ENCODE data around the gene CDC14B. TPM values are rescaled to one million over a fixed set of nuclear protein-coding genes. Genes with fewer than 3 reads are reported as not detected.

Gene CDC14B
- total and polyA plus RNA-seq, 2 of the 4 experiments (the other 2 are of a cell fraction): 9.7 to 26.3 TPM

DNA sequence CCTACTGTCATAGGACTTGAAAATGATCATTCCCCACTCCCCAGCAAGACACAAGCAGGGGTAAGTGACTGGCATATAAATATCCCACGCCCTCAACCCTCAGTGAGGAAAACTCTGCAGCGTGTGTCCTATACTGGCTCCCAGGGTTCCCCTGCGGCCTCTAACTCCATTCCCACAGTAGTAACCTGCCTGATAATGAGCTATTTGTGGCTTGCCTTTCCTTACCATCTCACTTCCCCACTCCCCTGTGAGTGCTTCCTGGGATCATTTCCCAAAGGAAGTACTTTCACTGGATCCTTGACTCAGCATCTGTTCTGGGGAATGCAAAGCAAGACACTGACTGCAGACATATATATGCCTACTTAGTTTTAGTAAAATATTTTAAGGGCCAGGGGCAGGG, 14.3 kb downstream of the CDC14B start:
- Histone ChIP-seq H3K23ac (ENCODE audit: low read depth, low read length) (no peak overlapping the region), H3K4ac (ENCODE audit: low read depth, low read length) (no peak overlapping the region)
- POLR2A ChIA-PET (ENCODE audit: unreplicated experiment): no interaction called here

More for the DNA sequence above, 14.3 kb downstream of the CDC14B start:
- ATAC-seq (ENCODE audit: low read depth) (no peak), DNase-seq (no peak)
- peaks cover 10% of the 10 kb centered on the region; the same call in 1 of the 2 replicates for H3K9me1 ChIP-seq (ENCODE audit: insufficient read depth, low read length)
- no peak overlapping the region for H4K8ac ChIP-seq (ENCODE audit: low read depth in 2 of 2, low read length in 2 of 2)
- no peaks in the 10 kb centered on the region for H3K9me3 ChIP-seq (ENCODE audit: control insufficient read depth, insufficient read depth, low read length)
- no peak overlapping the region for H2AK9ac ChIP-seq (replicated peaks; ENCODE audit: low read depth, low read length, poor library complexity)
- no peak for TF ChIP-seq CEBPB (IDR thresholded peaks at IDR 0.05; ENCODE audit: low read depth, low read length)
- no peak for TF ChIP-seq RFX5 (IDR thresholded peaks at IDR 0.05; ENCODE audit: low read depth, low read length)
- TF ChIP-seq MAZ (IDR thresholded peaks at IDR 0.05; ENCODE audit: borderline replicate concordance, low read depth, low read length): no peak
- no peak for TF ChIP-seq POLR2A (IDR thresholded peaks at IDR 0.05; ENCODE audit: low read depth, low read length)
- no peak for TF ChIP-seq MAFK (IDR thresholded peaks at IDR 0.05; ENCODE audit: low read depth, low read length)
- no peak for TF ChIP-seq SMC3 (IDR thresholded peaks at IDR 0.05; ENCODE audit: low read depth, low read length)
- TF ChIP-seq CHD1 (IDR thresholded peaks at IDR 0.05; ENCODE audit: low read depth, low read length): no peak
- TF ChIP-seq MXI1 (IDR thresholded peaks at IDR 0.05; ENCODE audit: borderline replicate concordance, low read depth, low read length): no peak
- no peak for TF ChIP-seq RAD21 (IDR thresholded peaks at IDR 0.05; ENCODE audit: low read length)
- no peak for TF ChIP-seq FOS (IDR thresholded peaks at IDR 0.05; ENCODE audit: low read depth, low read length)
- TF ChIP-seq, protein P1, sequence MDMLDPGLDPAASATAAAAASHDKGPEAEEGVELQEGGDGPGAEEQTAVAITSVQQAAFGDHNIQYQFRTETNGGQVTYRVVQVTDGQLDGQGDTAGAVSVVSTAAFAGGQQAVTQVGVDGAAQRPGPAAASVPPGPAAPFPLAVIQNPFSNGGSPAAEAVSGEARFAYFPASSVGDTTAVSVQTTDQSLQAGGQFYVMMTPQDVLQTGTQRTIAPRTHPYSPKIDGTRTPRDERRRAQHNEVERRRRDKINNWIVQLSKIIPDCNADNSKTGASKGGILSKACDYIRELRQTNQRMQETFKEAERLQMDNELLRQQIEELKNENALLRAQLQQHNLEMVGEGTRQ (IDR thresholded peaks at IDR 0.05; ENCODE audit: low read depth, low read length): no peak
- H3K79me1 ChIP-seq (ENCODE audit: low read depth in 1 of 2, low read length in 2 of 2): peaks cover 16 to 59% of the 10 kb centered on the region in 2 experiments
- H3K14ac ChIP-seq (replicated peaks; ENCODE audit: low read depth, low read length): no peak overlapping the region
- no TSS peak for BruUV-seq (replicated peaks)
- H3K36me3 ChIP-seq (ENCODE audit: control insufficient read depth, insufficient read depth, low read length): no peaks in the 10 kb centered on the region
- H4K5ac ChIP-seq (ENCODE audit: low read depth, low read length): no peak overlapping the region
- no peak overlapping the region for H2AFZ ChIP-seq (replicated peaks; ENCODE audit: low read length, poor library complexity)
- no peak overlapping the region for H3K4me2 ChIP-seq (ENCODE audit: low read depth, low read length)
- H3K27me3 ChIP-seq (ENCODE audit: control insufficient read depth, insufficient read depth, low read length): no peaks in the 10 kb centered on the region
- in situ Hi-C loops (cut with MboI; ENCODE audit: low sequenced_read_pairs) (no loop called here), dilution Hi-C loops (cut with HindIII; ENCODE audit: low sequenced_read_pairs, unreplicated experiment) (no loop called here), intact Hi-C loops (cut with micrococcal nuclease) (no loop called here)
- no peak overlapping the region for H3K56ac ChIP-seq (ENCODE audit: extremely low read depth, insufficient read depth, low read length)
- WGBS, 2 experiments (ENCODE audit: extremely low coverage in 2 of 2, insufficient read length in 1 of 2): no CpG with 5 or more reads among the region's 3 CpGs
- no peak overlapping the region for H2BK15ac ChIP-seq (ENCODE audit: low read depth, low read length)
- no peak overlapping the region for H2BK120ac ChIP-seq (ENCODE audit: low read depth, low read length)
- CTCF ChIA-PET: no interaction called here
- H4K20me1 ChIP-seq (ENCODE audit: insufficient read depth, low read length): 0 out of 2 replicates have a peak, but pooled peaks cover 5% of the 10 kb centered on the region
- no peak overlapping the region for H3K27ac ChIP-seq (ENCODE audit: insufficient read depth, low read length)
- H2BK5ac ChIP-seq (ENCODE audit: low read depth, low read length, poor library complexity, severe bottlenecking): no peak overlapping the region
- H4K91ac ChIP-seq (ENCODE audit: insufficient read depth, low read depth, low read length): no peak overlapping the region
- H3K4me3 ChIP-seq (ENCODE audit: insufficient read depth, low read depth, low read length): no peak overlapping the region
- H3K9ac ChIP-seq (ENCODE audit: low read depth, low read length): no peak overlapping the region
- no peak overlapping the region for H2AK5ac ChIP-seq (ENCODE audit: low read depth, low read length)
- no peak overlapping the region for H2BK20ac ChIP-seq (ENCODE audit: low read depth, low read length)
- peaks cover 2% of the 10 kb centered on the region; the same call in 1 of the 2 replicates for H3K4me1 ChIP-seq (ENCODE audit: control insufficient read depth, insufficient read depth, low read length)
- no peak overlapping the region for H3K18ac ChIP-seq (ENCODE audit: low read depth, low read length)

Data from IMR-90 (cell line).